H1 (cell line): Measurements from ENCODE around the gene TOM1. TPM values are rescaled to one million over a fixed set of nuclear protein-coding genes. Genes with fewer than 3 reads are reported as not detected.

ENCODE experiments used
- CTCF ChIA-PET: fragments of 300-600 bp; sonication (Branson Sonifier 250); formaldehyde crosslinking; loops from one replicate; lab custom pipeline; 2021; ENCODE audit not compliant: partially characterized antibody; lab: Charles Lee
- POLR2A ChIA-PET: fragments of 300-600 bp; sonication (Branson Sonifier 250); formaldehyde crosslinking; loops from one replicate; lab custom pipeline; 2021; ENCODE audit warnings: inconsistent platforms; ENCODE audit not compliant: partially characterized antibody; lab: Charles Lee
- DNase-seq, 2 experiments: peaks; one replicate each; pipeline versions ENCODE4 v3.0.0 to v3.0.0-alpha.2; 2010 to 2022; ENCODE audit warnings: low spot score in 2 of 2, low read depth in 1 of 2, mixed read lengths in 1 of 2
- FAIRE-seq: peaks from 2 replicates; lab custom pipeline; 2011; peaks lifted over from hg19 to GRCh38; lab: Jason Lieb, UNC
- H2AFZ ChIP-seq: 2 replicates; pipeline ENCODE4 v1.8.1; 2012; ENCODE audit warnings: low read length, inconsistent platforms
- H2AK5ac ChIP-seq: 2 replicates; pipeline ENCODE4 v1.6.1; 2013; ENCODE audit warnings: low read depth, low read length
- H2BK120ac ChIP-seq: replicated peaks from 2 replicates; pipeline ENCODE3; 2013; ENCODE audit warnings: low read depth, low read length, inconsistent platforms
- H2BK12ac ChIP-seq: 2 replicates; pipeline ENCODE4 v1.6.1; 2013; ENCODE audit warnings: low read depth, low read length
- H2BK15ac ChIP-seq: 2 replicates; pipeline ENCODE4 v1.6.1; 2013; ENCODE audit warnings: low read length
- H2BK20ac ChIP-seq: 2 replicates; pipeline ENCODE4 v1.6.1; 2013; ENCODE audit warnings: low read length
- H2BK5ac ChIP-seq: 2 replicates; pipeline ENCODE4 v1.6.1; 2013; ENCODE audit warnings: low read depth, low read length
- H3K14ac ChIP-seq: 2 replicates; pipeline ENCODE4 v1.6.1; 2013; ENCODE audit warnings: inconsistent platforms; ENCODE audit not compliant: insufficient read length
- H3K18ac ChIP-seq: 2 replicates; pipeline ENCODE4 v1.6.1; 2013; ENCODE audit warnings: low read length; ENCODE audit errors: extremely low read depth
- H3K23ac ChIP-seq: 2 replicates; pipeline ENCODE4 v1.6.1; 2013; ENCODE audit warnings: inconsistent platforms; ENCODE audit not compliant: insufficient read length
- H3K23me2 ChIP-seq: 2 replicates; pipeline ENCODE4 v1.6.1; 2013; ENCODE audit warnings: low read depth, low read length
- H3K27ac ChIP-seq: 2 replicates; pipeline ENCODE4 v1.6.1; 2011; ENCODE audit warnings: low read depth, low read length, inconsistent platforms
- H3K27me3 ChIP-seq, 4 experiments: replicated peaks in 1 of 4; 1 replicate in 1 of 4; 2 replicates in 3 of 4; pipeline versions ENCODE4 v1.6.1 to v1.8.1; 2011 to 2013; ENCODE audit warnings: low read length in 3 of 4, mild to moderate bottlenecking in 3 of 4, inconsistent platforms in 2 of 4, mixed read lengths in 2 of 4, moderate library complexity in 1 of 4; ENCODE audit not compliant: control insufficient read depth in 3 of 4, insufficient read depth in 3 of 4; ENCODE audit errors: extremely low read depth in 1 of 4
- H3K36me3 ChIP-seq, 4 experiments: 2 replicates each; pipeline versions ENCODE4 v1.6.1 to v1.8.1; 2011 to 2013; ENCODE audit warnings: mild to moderate bottlenecking in 4 of 4, low read length in 3 of 4, moderate library complexity in 2 of 4, control low read depth in 1 of 4, inconsistent platforms in 1 of 4; ENCODE audit not compliant: insufficient read depth in 4 of 4, control insufficient read depth in 2 of 4
- H3K4ac ChIP-seq: replicated peaks from 2 replicates; pipeline ENCODE3; 2013; ENCODE audit warnings: low read length, low read depth, mixed read lengths, inconsistent platforms; ENCODE audit not compliant: insufficient read length
- H3K4me1 ChIP-seq, 4 experiments: replicated peaks in 1 of 4; 1 replicate in 1 of 4; 2 replicates in 3 of 4; pipeline versions ENCODE4 v1.6.1 to v1.8.1; 2011 to 2013; ENCODE audit warnings: low read length in 3 of 4, inconsistent platforms in 2 of 4, mixed read lengths in 1 of 4; ENCODE audit not compliant: insufficient read depth in 4 of 4, control insufficient read depth in 3 of 4
- H3K4me2 ChIP-seq, 2 experiments: 2 replicates each; pipeline versions ENCODE4 v1.6.1 to v1.8.1; 2011 to 2013; ENCODE audit warnings: low read depth in 2 of 2, low read length in 2 of 2, control low read depth in 1 of 2, inconsistent platforms in 1 of 2, mild to moderate bottlenecking in 1 of 2; ENCODE audit not compliant: insufficient read depth in 1 of 2
- H3K4me3 ChIP-seq, 4 experiments: fragments of 200-600, 300-600 bp in 1 of 4; sonication (generic), shearing (Covaris generic), sonication (Bioruptor Twin) in 1 of 4; 2 replicates each; pipeline versions ENCODE4 v1.5.1 to v1.8.1; 2011 to 2016; ENCODE audit warnings: low read length in 4 of 4, low read depth in 3 of 4, control low read depth in 2 of 4, inconsistent platforms in 2 of 4, mild to moderate bottlenecking in 2 of 4, mixed read lengths in 1 of 4, moderate library complexity in 1 of 4; ENCODE audit not compliant: insufficient read depth in 2 of 4; ENCODE audit errors: extremely low read depth in 1 of 4
- H3K56ac ChIP-seq: replicated peaks from 2 replicates; pipeline ENCODE3; 2013; ENCODE audit warnings: low read depth, mild to moderate bottlenecking, mixed read lengths, low read length, inconsistent platforms; ENCODE audit not compliant: insufficient read length
- H3K79me1 ChIP-seq: 2 replicates; pipeline ENCODE4 v1.6.1; 2013; ENCODE audit warnings: low read depth, low read length, control low read depth
- H3K79me2 ChIP-seq, 2 experiments: 2 replicates each; pipeline versions ENCODE4 v1.6.1 to v1.8.1; 2012 to 2013; ENCODE audit warnings: low read length in 2 of 2, mild to moderate bottlenecking in 2 of 2, inconsistent platforms in 1 of 2; ENCODE audit not compliant: insufficient read depth in 2 of 2, control insufficient read depth in 1 of 2
- H3K9ac ChIP-seq, 4 experiments: replicated peaks in 1 of 4; 1 replicate in 1 of 4; 2 replicates in 3 of 4; pipeline versions ENCODE4 v1.6.1 to v1.8.1; 2011 to 2013; ENCODE audit warnings: low read depth in 3 of 4, low read length in 3 of 4, control low read depth in 2 of 4, mild to moderate bottlenecking in 2 of 4, moderate library complexity in 2 of 4, inconsistent platforms in 1 of 4; ENCODE audit errors: extremely low read depth in 1 of 4
- H3K9me3 ChIP-seq, 2 experiments: 2 replicates each; pipeline versions ENCODE4 v1.6.1 to v1.8.1; 2012 to 2013; ENCODE audit warnings: mild to moderate bottlenecking in 2 of 2, moderate library complexity in 2 of 2, control low read depth in 1 of 2, inconsistent platforms in 1 of 2, low read depth in 1 of 2, low read length in 1 of 2, mixed read lengths in 1 of 2; ENCODE audit not compliant: insufficient read depth in 2 of 2
- H4K20me1 ChIP-seq, 2 experiments: replicated peaks in 1 of 2; 2 replicates each; pipeline versions ENCODE3 to v1.8.1; 2011 to 2013; ENCODE audit warnings: inconsistent platforms in 2 of 2, low read length in 2 of 2, mild to moderate bottlenecking in 1 of 2; ENCODE audit not compliant: insufficient read depth in 2 of 2, control insufficient read depth in 1 of 2
- H4K5ac ChIP-seq: 2 replicates; pipeline ENCODE4 v1.6.1; 2013; ENCODE audit warnings: low read length, low read depth, mixed read lengths, inconsistent platforms; ENCODE audit not compliant: insufficient read length
- H4K8ac ChIP-seq: 2 replicates; pipeline ENCODE4 v1.8.0; 2013; ENCODE audit warnings: mild to moderate bottlenecking, moderate library complexity, low read length, inconsistent platforms; ENCODE audit not compliant: insufficient read depth; ENCODE audit errors: extremely low read depth
- H4K91ac ChIP-seq: replicated peaks from 2 replicates; pipeline ENCODE3; 2013; ENCODE audit warnings: low read length, mixed read lengths, inconsistent platforms; ENCODE audit not compliant: insufficient read length
- BACH1 ChIP-seq: IDR thresholded peaks from 2 replicates; pipeline ENCODE4 v1.6.1; 2012; ENCODE audit warnings: low read length, improper control_type of control experiment
- NANOG ChIP-seq: IDR thresholded peaks from 2 replicates; pipeline ENCODE4 v1.6.1; 2011; ENCODE audit warnings: low read length, low read depth, mild to moderate bottlenecking, inconsistent platforms; ENCODE audit not compliant: insufficient read depth, poor library complexity, severe bottlenecking
- TBP ChIP-seq: IDR thresholded peaks from 2 replicates; pipeline ENCODE4 v1.6.1; 2011; ENCODE audit warnings: low read depth, low read length, improper control_type of control experiment
- whole genome bisulfite sequencing, 2 experiments: shearing (Covaris generic) in 1 of 2; methylation state at CpG; one replicate each; pipeline versions ENCODE4 v1.1.6 to v1.1.7; 2013 to 2015; ENCODE audit warnings: low lambda C conversion rate in 2 of 2, mixed read lengths in 2 of 2, inconsistent platforms in 1 of 2, low coverage in 1 of 2, missing lambda C conversion rate in 1 of 2; ENCODE audit not compliant: insufficient replicate concordance in 2 of 2, insufficient coverage in 1 of 2, insufficient read length in 1 of 2; ENCODE audit errors: extremely low coverage in 1 of 2, missing lambda C conversion rate in 1 of 2; 5-methylcytosine and 5-hydroxymethylcytosine counted together
- polyA plus RNA-seq, 7 experiments: library from polyadenylated mRNA; depleted of rRNA in 3 of 7; stranded (reverse) in 5 of 7; unstranded in 2 of 7; fragments of >200 nt in 5 of 7; fragments of 200-250 nt in 2 of 7; gene quantifications; 1 replicate in 5 of 7; 2 replicates in 1 of 7; 4 replicates in 1 of 7; pipeline versions ENCODE4 v1.2.1 to v1.2.3, GENCODE V29; 2011 to 2013; ENCODE audit warnings: missing spikeins in 2 of 7, mixed read lengths in 2 of 7
- total RNA-seq: library from RNA; stranded (reverse); fragmentation: NEBNext Ultra II Directional; extraction: Animal tissue kit (Norgen Biotek cat#: 25700); gene quantifications from 2 replicates; pipeline ENCODE4 v1.2.1, GENCODE V29; 2021

The TOM1 gene
- total and polyA plus RNA-seq, 2 of the 8 experiments (the other 6 are each of a cell fraction or from before 2014, with no cell fraction given), result 25.1 to 39.2 TPM

DNA sequence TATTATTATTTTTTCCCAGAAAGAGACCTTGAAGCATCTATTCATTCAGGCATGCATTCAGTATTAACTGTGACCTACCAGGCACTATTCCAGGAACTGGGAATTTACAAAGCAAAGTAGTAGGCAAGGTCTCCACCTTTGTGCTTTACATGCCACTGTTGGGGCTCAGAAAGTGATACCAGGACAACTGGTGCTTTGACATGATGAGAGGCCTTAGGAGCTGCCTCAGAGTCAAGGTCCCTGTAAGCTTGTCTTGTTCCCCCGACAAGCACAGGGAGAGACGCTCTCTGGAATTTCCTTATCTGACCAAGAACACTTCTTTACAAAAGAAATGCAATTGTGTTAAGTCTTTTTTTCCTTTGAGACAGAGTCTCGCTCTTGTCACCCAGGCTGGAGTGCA, 78.9 kb downstream of the TOM1 start:
- no peak overlapping the region for H3K4me2 ChIP-seq
- no peak overlapping the region for H3K9ac ChIP-seq
- peaks cover 0 to 4% of the 10 kb centered on the region in 2 experiments; a peak in 1 of 4 replicates for H3K79me2 ChIP-seq
- H2AK5ac ChIP-seq, result 0 out of 2 replicates have a peak overlapping the region, but pooled peaks have one; percentile 20
- H4K20me1 ChIP-seq, result no peaks in the 10 kb centered on the region
- no peak overlapping the region for H2BK15ac ChIP-seq
- no peaks in the 10 kb centered on the region; a peak in 1 of 7 replicates for H3K27me3 ChIP-seq
- H4K5ac ChIP-seq, result no peak overlapping the region
- H3K36me3 ChIP-seq, result 0 out of 8 replicates have a peak, but pooled peaks cover 0 to 3% (median 0%) of the 10 kb centered on the region in 4 experiments
- no peak for DNase-seq
- H3K56ac ChIP-seq, result no peak overlapping the region
- H3K4me1 ChIP-seq, result peaks cover 22 to 31% (median 26%) of the 10 kb centered on the region in 4 experiments
- peak overlapping the region; percentile 26; the same call in 1 of the 2 replicates for H3K18ac ChIP-seq
- peaks cover 2% of the 10 kb centered on the region; the same call in 1 of the 2 replicates for H3K79me1 ChIP-seq
- H2BK120ac ChIP-seq, result peak overlapping the region; percentile 67
- no peak overlapping the region for H3K4me3 ChIP-seq
- peak overlapping the region; percentile 91 for H2BK12ac ChIP-seq
- peaks cover 8% of the 10 kb centered on the region; the same call in 1 of the 2 replicates for H3K23me2 ChIP-seq
- peak overlapping the region; percentile 95; the same call in 1 of the 2 replicates for H2BK5ac ChIP-seq
- 74% methylated on average over 3 of the region's 3 CpGs; no CpG with 5 or more reads in 1 of the 2 experiments for WGBS, 2 experiments
- peak overlapping the region; percentile 71 for H4K91ac ChIP-seq
- POLR2A ChIA-PET, result interaction anchor here (57.4 kb wide), 1 partner anchor 36 kb away, joined by 1995 read pairs; the partner anchor contains the start of gene MCM5
- H2AFZ ChIP-seq, result no peak overlapping the region
- TF ChIP-seq TBP (no peak), NANOG (no peak), BACH1 (no peak)
- TF ChIP-seq, all 59 proteins: peak for 0
- no peak overlapping the region for H4K8ac ChIP-seq
- no peak overlapping the region for H3K14ac ChIP-seq
- no peak overlapping the region for H3K23ac ChIP-seq
- no peak for FAIRE-seq
- no peak overlapping the region for H3K4ac ChIP-seq
- H3K9me3 ChIP-seq, result no peaks in the 10 kb centered on the region
- peak overlapping the region; percentile 15; the same call in 1 of the 2 replicates for H2BK20ac ChIP-seq
- H3K27ac ChIP-seq, result no peak overlapping the region
- CTCF ChIA-PET, result no interaction called here
